Skin epidermis (tissue), 12 donors: ENCODE data around the gene MATN1.

ENCODE experiments used
- H3K27ac ChIP-seq, 21 experiments: fragments of 200-600 bp; sonication (generic) in 11 of 21; one replicate each; pipeline ENCODE4 v1.5.0; 2020; ENCODE audit warnings: mild to moderate bottlenecking in 3 of 21, inconsistent platforms in 2 of 21, moderate library complexity in 2 of 21
- H3K4me3 ChIP-seq, 7 experiments: fragments of 200-600 bp; sonication (generic) in 2 of 7; one replicate each; pipeline ENCODE4 v1.5.0; 2020; ENCODE audit warnings: inconsistent platforms in 2 of 7, mild to moderate bottlenecking in 2 of 7, moderate library complexity in 1 of 7

Gene MATN1

DNA sequence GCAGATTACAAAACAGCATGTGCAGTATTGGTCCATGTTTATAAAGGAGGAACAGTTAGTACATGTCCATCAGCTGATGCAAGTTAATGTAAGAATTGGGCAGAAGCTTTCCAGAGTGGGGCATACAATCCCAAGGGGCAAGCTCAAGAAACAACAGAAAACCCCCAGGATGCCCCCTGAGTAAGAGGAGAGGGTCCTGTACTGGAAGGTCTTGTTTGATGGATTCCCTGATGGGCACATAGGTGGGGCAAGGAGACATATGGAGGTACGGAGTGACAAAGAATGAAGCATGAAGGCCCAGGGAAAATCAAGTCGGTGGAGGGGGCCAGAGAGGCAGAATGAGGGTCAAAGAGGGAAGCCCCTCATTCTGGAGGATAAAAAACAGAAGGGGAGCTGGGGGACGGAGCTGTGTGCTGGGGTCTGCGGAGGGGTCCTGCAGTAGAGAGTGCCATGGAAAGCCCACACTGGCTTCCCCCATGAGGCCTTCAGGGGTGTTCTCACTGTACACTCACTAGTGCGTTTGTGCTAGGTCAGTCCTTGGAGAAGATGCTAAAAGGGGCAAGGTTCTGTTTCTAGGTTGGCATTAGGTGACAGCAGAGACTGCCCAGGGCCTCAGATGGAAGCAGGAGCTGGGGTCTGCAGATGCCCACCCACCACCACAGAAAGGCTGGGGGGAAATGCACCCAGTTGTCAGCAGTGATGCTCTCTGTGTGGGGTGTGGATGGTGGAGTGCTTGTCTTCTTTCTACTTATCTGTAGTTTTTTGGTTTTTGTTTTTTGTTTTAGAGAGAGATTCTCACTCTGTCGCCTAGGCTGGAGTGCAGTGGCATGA lies 12.5 kb upstream of the MATN1 start:
- H3K4me3 ChIP-seq, result no peak overlapping the region
- no peak overlapping the region for H3K27ac ChIP-seq

DNA sequence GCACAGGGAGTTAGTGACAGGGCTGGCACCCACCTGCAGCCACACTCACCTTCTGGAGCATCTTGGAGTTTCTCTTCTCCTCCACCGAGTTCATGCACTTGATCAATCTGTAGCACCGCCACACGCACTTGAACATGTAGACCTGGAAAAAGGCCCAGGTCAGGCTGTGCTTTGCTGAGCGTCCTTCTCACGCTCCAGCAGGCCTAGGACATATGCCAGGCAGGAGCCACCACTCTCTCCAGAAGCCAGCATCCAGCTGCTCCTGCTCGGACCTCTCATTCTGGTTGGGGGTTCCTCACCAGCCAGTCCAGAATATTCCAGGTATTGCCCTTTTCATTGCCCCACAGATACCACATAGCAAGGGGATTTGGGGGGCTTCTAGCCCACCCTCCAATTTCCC lies 11.7 kb upstream of the MATN1 start:
- H3K4me3 ChIP-seq, result no peak overlapping the region
- H3K27ac ChIP-seq, result no peak overlapping the region

DNA sequence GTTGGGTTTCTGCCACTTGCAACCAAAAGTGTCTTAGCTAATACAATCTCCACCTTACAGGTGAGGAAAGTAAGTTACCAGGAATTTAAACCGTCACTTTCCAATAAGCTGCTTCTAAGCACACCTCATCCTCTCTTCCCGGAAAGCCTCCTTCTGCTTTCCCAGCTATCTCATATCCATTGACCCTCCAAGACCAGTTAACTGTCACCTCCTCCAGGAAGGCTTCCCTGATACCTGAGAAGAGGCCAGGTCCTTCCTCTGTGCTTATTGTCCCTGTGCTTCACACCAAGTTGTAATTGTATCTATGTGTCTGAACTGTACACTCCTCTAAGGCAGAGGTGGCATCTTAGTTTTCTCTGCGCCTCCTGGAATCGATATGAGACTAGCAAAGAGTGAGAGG lies 11.2 kb upstream of the MATN1 start:
- no peak overlapping the region for H3K27ac ChIP-seq
- no peak overlapping the region for H3K4me3 ChIP-seq

DNA sequence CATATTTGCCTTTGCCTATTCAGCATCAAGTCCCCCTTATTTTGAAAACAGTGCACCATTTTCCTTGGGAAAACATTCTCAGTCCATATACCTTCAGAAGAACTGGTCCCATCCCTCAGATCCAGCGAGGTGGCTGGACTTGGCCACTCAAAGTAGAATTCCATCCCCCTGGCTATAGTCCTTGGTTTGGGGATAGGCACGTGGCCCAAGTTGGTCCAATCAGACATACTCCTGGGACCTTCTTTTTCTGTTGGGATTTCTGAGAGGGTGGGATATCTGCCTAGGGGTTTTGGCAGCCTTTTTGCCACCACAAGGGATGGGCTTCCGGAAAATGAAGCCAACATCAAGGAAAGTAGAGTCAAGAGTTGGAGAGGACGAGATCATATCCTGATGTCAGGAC lies 10.7 kb upstream of the MATN1 start:
- Histone ChIP-seq H3K4me3 (no peak overlapping the region), H3K27ac (no peak overlapping the region)

DNA sequence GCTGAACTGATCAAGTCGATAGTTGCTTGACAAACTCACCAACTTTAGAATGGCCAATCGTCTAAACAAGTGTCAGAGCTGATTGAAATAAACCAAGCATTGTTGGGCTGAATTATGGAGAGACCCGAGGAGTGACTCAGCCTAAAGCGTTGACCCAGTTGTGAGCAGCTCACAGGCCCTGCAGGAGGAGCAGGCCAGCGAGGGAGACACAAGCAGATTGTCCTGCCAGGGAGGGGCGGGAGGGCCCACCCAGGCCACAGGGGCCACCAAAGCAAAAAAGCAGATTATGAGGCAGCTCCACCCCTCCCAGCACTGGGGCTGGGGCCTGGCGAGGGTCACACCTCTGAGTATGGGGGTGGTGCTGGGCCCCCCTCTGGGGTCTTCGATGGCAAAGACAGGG lies 10.1 kb upstream of the MATN1 start:
- H3K27ac ChIP-seq, result no peak overlapping the region
- no peak overlapping the region for H3K4me3 ChIP-seq

DNA sequence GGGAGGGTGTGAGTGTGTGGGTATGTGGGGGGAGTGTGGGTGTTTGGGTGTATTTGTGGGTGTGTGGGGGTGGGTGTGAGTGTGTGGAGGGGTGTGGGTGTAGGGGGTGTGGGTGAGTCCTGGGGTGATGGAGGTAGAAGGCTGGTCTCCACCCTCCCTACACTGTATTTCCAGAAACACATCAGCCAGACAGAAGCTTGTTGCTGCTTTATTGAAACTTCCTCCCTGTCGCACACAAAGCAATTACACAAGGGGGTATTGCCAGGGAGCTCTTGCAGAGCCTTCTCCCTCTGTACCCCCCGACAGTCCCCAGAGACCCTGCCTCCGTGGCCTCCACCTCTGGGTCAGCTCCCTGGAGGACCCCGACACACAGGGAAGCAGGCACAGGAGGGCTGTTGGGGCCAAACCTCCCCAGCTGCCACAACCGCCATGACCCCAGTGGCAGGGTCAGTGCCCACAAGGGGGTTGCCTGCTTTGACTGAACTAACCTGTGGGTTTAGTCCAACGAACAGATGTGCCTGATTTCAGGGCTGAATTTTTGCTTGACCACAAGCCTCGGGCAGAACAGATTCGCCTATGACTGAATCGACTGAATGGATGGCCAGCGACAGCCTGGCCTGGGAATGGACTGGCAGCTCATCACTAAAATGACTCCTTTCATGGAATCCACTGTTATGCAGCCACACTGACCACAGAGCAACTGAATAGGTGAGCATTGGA lies 9.1 kb upstream of the MATN1 start:
- no peak overlapping the region for H3K4me3 ChIP-seq
- H3K27ac ChIP-seq, result no peak overlapping the region

DNA sequence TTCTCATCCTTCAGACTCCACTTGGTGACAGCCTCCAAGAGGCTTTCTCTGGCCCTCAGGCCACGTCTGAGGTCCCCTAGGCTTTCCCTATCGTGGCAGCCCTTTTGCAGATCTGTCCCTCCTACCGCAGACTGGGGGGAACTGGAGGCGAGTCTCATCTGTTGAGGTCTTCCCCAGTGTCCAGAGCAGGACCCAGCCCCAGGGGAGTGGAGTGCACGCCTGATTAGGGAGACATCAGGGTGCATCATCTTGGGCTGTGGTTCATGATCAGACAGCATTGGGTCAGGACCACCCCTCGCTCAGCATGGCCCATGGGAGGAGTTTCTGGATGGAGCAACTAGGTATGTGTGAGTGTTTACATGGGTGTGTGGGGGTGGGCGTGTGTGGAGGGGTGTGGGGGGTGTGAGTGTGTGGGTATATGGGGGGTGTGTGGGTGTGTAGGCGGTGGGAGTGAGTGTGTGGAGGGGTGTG lies 8.5 kb upstream of the MATN1 start:
- no peak overlapping the region for H3K4me3 ChIP-seq
- H3K27ac ChIP-seq, result no peak overlapping the region

DNA sequence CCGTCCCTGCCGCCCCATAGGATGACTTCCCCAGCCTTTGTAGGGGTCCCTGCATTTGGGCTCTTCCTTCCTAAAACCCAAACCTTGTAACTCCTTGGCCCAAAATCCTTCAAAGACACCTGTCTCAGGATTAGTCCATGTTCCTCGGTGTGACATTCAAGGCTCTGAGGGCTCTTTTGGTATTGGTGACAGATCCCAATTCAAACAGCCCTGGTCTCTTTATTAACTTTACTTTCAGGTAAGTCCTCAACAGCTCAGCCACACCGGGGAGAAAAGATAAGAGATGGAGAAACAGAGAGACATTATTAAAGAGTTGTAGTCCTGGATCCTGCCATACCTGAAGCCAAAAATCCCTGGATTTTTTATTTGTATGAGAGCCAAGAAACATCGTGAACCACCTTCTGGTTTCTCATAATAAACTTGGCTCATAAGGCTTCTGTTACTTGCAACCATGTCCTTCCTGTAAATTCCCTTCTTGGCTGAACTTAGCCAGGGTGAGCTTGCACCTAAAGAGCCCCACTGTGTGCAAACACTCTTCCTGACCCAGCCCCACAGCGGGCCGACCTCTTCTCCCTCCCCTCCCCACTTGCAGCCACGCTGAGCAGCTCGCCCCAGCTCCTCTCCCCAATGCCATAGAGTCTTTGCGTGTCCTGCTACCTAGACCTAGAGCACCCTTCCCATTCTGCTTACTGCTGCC lies 7.9 kb upstream of the MATN1 start:
- no peak overlapping the region for H3K4me3 ChIP-seq
- H3K27ac ChIP-seq, result no peak overlapping the region

DNA sequence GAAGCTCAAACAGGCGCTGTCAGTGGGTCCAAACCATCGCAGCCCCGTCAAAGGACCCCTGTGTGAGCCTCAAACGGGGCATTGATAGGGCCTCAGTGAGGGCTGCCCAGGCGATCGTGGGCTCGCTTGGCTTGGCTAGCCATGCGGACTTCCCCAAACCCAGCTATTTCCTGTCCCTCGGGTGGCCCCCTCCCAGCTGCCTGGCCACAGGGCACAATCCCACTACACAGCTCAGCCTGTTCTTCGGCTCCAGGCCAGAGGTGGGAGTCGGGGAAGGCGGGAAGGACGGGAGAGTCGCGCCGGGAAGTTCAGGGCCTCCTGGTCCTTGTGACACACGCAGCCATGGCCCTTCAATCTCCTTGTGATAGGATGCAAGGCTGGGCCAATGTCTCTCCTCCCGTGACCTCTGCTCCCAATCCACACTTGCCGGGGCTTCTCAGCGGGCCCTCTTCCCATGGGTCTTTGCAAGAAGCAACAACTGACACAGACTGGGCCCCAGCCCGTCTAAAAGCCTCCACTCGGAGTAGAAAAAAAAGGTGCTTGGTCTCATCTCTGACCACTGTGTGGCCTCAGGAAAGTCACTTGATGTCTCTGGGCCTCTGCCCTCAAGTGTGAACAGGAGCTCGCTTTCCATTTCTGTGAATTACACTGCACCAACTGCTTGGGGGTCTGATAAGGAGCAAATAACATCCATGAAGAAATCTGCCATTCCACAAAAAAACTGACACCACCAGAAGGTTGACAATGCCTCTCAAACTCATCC lies 7.1 kb upstream of the MATN1 start:
- Histone ChIP-seq H3K4me3 (no peak overlapping the region), H3K27ac (peak overlapping the region in 2 of 21 experiments; percentile 6 to 18)

DNA sequence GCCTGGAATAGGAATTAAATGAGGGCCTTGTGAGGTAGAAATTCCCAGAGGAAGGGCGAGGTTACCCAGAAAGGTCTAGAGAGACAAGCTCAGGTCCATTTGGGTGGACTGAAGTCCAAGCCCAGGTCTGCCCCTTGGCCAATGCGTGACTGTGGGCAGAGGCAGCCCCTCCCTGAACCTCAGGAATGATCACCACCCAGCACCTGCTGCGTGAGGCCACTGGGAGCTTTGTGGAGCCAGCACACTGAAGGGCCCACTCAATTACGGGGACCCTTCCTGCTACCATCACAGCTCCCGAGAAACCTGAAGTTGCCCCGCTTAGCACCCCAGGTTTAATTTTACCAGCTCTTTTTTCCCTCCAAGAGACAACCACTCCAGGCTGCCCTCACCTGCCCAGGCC lies 6.5 kb upstream of the MATN1 start:
- H3K27ac ChIP-seq, result peak overlapping the region in 2 of 21 experiments; percentile 6 to 18
- no peak overlapping the region for H3K4me3 ChIP-seq

DNA sequence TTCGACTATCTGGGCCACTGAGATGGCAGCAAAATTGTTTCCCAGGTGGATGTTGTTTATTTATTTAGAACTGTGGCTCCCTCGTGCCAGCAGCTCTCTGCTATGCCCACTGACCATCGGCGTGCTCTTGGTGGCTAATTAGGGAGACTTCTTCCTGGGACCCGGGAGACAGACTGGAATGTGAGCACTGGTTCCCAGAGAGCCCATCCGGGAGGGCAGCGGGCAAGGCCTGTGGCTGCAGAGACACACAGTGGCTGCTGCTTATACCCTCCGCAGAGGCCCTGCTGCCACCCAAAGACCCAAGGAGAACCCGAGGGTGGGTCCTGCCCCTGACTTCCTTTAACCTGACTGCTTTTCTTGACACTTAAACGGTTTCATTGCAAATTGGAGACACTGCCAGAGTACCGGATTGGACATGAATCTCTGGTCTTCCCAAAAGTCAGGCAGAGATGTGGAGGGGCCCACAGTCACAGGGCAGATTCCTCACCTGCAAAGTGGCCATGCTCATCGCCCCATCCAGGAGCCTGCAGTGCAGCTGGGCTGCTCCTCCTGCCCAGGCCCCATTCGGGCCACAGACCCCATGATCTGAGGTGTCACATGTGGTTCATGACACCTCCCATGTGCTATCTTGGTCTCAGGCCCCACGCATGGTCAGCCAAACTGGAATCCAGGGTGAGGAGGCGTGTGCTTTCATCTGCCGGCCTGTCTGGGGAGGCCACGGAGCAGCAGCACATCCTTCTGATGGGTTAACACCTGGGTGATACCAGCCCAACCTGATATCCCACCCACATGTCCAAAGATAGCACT lies 5.7 kb upstream of the MATN1 start:
- no peak overlapping the region for H3K27ac ChIP-seq
- no peak overlapping the region for H3K4me3 ChIP-seq

DNA sequence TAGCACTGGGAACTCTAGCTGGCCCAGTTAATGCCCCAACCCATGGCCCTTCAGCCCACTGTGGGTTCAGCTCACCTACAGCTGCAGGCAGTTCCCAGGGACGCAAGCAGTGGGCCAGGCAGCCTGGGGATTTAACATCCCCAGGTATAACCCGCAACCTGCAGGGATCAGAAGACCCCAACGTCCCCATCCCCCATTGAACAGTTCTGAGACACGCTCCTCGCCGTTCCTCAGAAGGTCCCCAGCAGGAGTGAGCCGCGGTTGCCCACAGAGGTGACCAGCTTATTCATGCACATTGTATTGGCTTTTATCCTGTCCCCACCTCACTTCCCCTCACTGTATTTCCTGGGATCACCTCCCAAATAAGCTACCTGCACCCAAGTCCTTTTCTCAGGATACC lies 5.0 kb upstream of the MATN1 start:
- H3K4me3 ChIP-seq, result no peak overlapping the region
- H3K27ac ChIP-seq, result no peak overlapping the region

DNA sequence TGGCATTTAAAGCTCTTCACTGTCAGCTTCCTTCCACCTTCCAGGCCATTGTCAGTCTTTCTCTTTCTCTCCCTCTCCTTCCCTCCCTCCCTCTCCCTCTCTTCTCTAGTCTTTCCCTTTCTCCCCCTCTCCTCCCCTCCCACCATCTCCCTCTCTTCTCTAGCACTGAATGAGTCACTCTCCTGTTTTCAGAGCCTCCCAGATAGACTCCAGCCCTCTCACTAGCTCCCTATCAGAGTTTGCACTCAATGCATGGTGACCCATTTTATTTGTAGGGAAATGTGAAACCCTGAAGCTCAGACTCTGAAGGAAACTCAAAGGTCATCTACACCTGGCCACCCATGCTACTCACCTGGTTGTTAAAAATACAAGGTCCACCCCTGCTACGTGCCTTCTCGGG lies 4.4 kb upstream of the MATN1 start:
- Histone ChIP-seq H3K27ac (no peak overlapping the region), H3K4me3 (no peak overlapping the region)

DNA sequence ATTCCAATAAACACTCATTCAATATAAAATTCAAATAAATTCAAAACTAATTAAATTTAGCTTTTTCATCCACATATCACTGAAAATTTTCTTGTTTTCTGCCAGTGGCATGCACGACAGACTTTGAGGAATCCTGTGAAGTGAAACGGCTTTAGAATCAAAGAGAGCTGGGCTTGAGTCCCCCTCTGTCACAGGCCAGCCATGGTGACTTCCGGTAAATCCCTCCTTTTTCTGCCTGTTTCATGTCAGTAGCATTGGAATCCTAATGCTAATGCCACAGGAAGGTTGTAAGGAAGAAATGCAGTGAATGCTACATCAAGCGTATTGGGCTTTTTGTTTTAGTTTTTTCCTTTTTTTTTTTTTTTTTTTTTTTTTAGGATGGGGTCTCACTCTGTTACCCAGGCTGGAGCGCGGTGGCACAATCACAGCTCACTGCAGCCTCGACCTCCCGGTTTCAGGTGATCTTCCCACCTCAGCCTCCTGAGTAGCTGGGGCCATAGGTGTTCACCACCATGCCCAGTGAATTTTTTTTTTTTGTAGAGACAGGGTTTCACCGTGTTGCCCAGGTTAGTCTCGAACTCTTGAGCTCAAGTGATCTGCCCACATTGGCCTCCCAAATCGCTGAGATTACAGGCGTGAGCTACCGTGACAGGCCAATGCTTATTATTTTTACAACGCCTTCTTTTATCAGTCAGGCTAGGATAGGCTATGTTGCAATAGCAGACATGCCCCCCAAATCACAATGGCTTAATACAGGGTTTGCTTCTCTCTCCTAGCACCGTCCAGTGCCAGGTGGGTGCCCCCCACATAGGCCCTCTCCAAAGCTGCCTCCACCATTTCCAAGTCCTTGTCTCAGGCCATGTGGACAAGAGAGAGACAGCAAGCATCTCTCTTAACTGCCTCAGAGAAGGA lies 3.6 kb upstream of the MATN1 start:
- no peak overlapping the region for H3K27ac ChIP-seq

DNA sequence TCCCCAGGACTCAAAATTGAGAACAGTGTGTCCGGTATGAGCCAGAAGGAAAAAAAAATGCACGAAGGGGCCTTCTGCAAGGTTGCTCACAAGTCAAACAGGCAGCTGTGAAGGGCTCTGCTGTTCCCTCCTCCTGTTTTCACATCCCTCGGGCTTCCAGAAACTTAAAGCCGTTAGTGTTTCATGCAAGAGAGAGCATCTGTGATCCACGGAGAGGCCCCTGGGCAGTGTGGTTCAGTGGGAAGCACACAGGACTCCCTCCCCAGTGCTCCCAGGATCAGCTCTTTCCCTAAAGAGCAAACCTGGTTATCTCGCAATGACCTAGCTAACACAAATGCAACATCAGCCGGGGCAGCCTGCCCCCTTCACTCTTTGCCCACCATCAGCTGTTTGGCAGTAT lies 2.9 kb upstream of the MATN1 start:
- no peak overlapping the region for H3K4me3 ChIP-seq
- H3K27ac ChIP-seq, result no peak overlapping the region

More for the DNA sequence above, 3.6 kb upstream of the MATN1 start:
- no peak overlapping the region for H3K4me3 ChIP-seq

DNA sequence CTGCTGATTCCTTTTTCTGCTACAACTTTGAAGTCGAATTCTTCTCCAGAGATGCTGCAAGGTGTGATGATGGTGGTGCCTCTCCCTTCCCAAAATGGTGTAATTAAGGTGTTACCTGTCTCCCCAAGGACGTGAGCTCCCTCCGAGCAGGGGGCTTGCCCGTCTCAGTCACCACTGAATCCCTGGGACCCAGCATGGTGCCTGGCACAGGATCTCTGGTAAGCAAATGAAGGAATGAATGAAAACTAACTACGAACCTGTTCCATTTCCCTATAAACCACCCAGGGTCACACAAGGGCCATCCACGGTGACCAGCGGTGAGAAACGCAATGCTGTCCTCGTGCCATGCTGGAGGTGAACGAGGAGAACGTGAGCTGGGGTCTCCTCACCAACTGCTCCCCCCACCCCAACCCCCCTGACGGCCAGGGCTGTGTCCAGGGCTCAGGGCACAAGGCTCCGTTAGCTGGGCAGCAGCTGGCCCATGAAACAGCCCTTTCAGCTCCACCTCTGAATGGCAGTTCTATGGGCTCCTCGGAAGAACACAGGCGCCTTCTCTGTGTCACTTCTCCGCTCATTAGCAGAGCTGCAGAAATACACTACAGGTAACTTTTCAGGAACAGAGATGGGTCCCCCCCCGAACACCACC lies 2.2 kb upstream of the MATN1 start:
- H3K27ac ChIP-seq, result no peak overlapping the region

DNA sequence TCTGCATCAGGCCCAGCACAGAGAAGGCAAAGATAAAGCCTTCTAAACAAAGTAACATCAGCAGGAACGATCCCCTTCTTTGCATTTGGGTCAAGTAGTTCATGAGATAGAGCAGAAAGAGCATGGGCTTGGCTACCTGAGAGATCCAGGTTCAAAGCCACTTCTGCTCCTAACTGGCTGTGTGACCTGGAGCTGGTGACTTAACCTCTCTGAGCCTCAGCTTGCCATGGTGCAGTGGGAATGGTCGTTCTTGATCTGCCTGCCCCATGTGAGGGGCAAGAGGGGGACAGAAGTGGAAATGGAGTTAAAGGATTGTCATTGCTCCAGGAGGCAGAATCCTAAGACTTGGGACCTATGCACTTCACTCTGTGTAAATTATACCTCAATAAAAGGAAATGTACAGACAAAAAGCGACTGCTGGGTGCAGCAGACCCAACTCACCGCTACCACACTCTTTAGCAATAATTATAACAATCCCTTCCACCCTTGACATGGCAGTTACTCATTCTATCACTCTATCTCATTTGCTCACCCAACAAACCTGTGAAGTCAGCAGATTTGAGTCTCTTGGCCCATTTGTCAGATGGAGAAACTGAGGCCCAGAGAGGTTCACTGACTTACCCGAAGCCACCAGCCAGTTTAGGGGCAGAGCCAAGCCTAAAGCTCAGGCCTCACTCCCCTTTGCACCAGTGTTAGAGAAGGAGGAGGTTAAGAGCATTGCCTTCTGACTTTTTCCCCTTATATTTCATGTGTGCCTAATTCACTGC lies 1.5 kb upstream of the MATN1 start:
- H3K4me3 ChIP-seq, result no peak overlapping the region
- no peak overlapping the region for H3K27ac ChIP-seq

More for the DNA sequence above, 2.2 kb upstream of the MATN1 start:
- H3K4me3 ChIP-seq, result no peak overlapping the region
